Naive B cell (primary cell): Measurements from ENCODE around the gene CLTRN. TPM values are rescaled to one million over a fixed set of nuclear protein-coding genes. Genes with fewer than 3 reads are reported as not detected.
"Not testable (repeated sequence)": the region's sequence is repeated elsewhere in the genome, so short reads cannot be mapped to it uniquely, and the experiment has no call there.

Experiments
- ATAC-seq, 2 donors: fragments of 150-1000 bp; cut with Tn5 transposase; 2 replicates each; pipeline ENCODE4 v1.10.0; 2021; ENCODE audit warnings: low read depth in 2 of 2, mild to moderate bottlenecking in 2 of 2, moderate library complexity in 2 of 2
- DNase-seq: peaks from one replicate; pipeline ENCODE4 v3.0.0; 2022
- H3K27ac Mint-ChIP-seq, 6 donors: one replicate each; pipeline ENCODE4 v1.8.0; 2020 to 2022; ENCODE audit warnings: mild to moderate bottlenecking in 6 of 6, mixed read lengths in 6 of 6, moderate library complexity in 5 of 6, inconsistent platforms in 2 of 6
- H3K27me3 Mint-ChIP-seq, 3 donors: one replicate each; pipeline ENCODE4 v1.8.0; 2021 to 2022; ENCODE audit warnings: mixed read lengths in 3 of 3, mild to moderate bottlenecking in 1 of 3
- H3K36me3 Mint-ChIP-seq, 2 donors: one replicate each; pipeline ENCODE4 v1.8.0; 2020 to 2022; ENCODE audit warnings: mixed read lengths in 2 of 2, inconsistent platforms in 1 of 2, mild to moderate bottlenecking in 1 of 2
- H3K4me1 Mint-ChIP-seq, 3 donors: one replicate each; pipeline ENCODE4 v1.8.0; 2020 to 2022; ENCODE audit warnings: mixed read lengths in 3 of 3, inconsistent platforms in 1 of 3, mild to moderate bottlenecking in 1 of 3, moderate library complexity in 1 of 3
- H3K4me3 Mint-ChIP-seq, 8 donors: one replicate each; pipeline ENCODE4 v1.8.0; 2020 to 2022; ENCODE audit warnings: mild to moderate bottlenecking in 8 of 8, mixed read lengths in 8 of 8, moderate library complexity in 8 of 8, inconsistent platforms in 2 of 8
- H3K9me3 Mint-ChIP-seq, 7 donors: one replicate each; pipeline ENCODE4 v1.8.0; 2020 to 2022; ENCODE audit warnings: mixed read lengths in 7 of 7, mild to moderate bottlenecking in 5 of 7, inconsistent platforms in 2 of 7, moderate library complexity in 1 of 7
- polyA plus RNA-seq, 6 donors: library from polyadenylated mRNA; unstranded; fragments of 300-500 nt; fragmentation: Illumina TruSeq; gene quantifications; one replicate each; pipeline ENCODE4 v1.2.3, GENCODE V29; 2021; ENCODE audit warnings: low read depth in 6 of 6

Gene CLTRN
- polyA plus RNA-seq, 6 donors from 2014 or later = 0.28 to 0.44 (median 0.36) TPM; not detected in 3

DNA sequence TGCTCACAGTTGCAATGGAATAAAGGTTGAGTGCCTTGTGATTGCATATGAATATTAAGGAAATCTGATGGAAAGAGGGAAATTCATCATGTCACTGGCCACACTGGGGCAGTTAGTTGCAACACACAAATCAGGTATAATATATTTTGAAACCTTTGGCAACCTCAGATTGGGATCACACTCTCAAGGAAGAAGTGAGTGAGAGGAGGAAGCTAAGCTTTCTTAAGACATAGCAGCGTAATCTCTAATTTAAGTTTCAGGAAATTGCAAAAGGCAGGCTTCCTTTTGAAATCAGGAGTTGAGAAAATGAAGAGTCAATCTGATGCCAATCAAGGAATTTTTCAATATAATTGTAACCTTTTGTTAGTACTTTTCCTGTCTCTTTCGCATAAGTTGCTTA lies 12.3 kb upstream of the CLTRN start:
- peaks cover 4 to 5% of the 10 kb centered on the region in 2 donors for H3K36me3 Mint-ChIP-seq

DNA sequence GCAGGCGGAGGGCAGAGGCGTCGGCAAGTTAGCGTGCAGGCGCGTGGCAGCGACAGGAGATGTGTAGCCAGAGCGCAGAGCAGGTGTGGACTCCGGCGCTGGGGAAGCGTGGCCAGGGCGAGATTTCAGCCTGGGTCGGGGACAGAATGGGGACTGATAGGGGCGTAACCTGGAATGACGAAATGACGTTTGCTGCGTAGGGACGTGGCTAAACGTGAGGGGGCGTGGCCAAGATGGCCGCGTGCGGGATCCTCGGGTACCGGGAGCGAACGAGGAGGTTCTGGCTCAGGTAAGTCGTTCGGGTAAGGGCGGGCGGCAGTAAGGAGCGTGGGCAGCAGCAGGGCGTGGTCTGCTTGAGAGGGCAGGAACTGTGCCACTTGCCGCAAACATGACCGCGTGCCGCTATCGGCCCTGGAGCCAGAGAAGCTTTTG lies 10.9 kb upstream of the CLTRN start:
- Mint-ChIP-seq H3K27me3 (peaks cover 0 to 10% (median 0%) of the 10 kb centered on the region in 3 donors), H3K4me3 (no peak overlapping the region), H3K9me3 (no peaks in the 10 kb centered on the region), H3K27ac (no peak overlapping the region), H3K4me1 (peaks cover 4 to 14% (median 8%) of the 10 kb centered on the region in 3 donors), H3K36me3 (peaks cover 4 to 5% of the 10 kb centered on the region in 2 donors)
- ATAC-seq (peak; percentile 62 to 63), DNase-seq (no peak)

More for the DNA sequence above, 12.3 kb upstream of the CLTRN start:
- Mint-ChIP-seq H3K4me1 (peaks cover 6 to 18% (median 14%) of the 10 kb centered on the region in 3 donors), H3K9me3 (no peaks in the 10 kb centered on the region), H3K27ac (peak overlapping the region in 3 of 6 donors; percentile 42 to 70 (median 69)), H3K4me3 (peak overlapping the region in 1 of 8 donors; percentile 62), H3K27me3 (no peaks in the 10 kb centered on the region)
- DNase-seq (no peak), ATAC-seq (no peak)

DNA sequence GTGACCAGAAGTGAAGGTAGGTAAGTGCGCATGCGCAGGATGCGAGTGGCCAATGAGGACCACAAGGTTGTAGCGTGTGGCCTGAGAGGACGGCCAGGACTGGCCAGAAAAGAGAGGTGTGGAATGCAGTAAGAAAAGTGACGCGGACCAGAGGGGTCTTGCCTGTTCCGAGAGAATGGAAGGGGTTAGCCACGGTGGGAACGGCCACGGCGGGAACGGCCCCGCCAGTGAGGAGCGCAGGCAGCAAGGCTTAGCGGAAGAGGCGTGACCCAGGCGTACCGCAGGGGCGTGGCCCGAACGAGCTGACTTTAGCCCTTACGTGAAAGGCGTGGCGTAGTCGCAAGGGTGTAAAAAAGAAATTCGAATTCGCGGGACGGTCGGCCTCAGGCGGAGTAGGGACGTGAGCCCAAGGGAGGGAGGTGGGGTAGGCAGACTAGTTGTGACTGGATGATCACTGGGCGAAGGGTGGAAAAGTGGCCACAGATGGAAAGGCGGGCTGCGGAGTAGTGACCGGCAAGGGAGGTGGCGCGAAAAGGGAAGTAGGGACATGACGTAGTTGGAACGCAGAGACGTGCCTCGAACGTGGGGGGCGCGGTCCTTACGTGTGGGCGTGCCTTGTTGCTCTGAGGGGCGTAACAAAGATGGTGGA lies 10.4 kb upstream of the CLTRN start:
- peaks cover 0 to 14% (median 0%) of the 10 kb centered on the region in 3 donors for H3K27me3 Mint-ChIP-seq
- DNase-seq (peak; percentile 97), ATAC-seq (peak; percentile 78 to 81)
- H3K27ac Mint-ChIP-seq = no peak overlapping the region
- no peaks in the 10 kb centered on the region for H3K9me3 Mint-ChIP-seq
- H3K36me3 Mint-ChIP-seq = peaks cover 4 to 5% of the 10 kb centered on the region in 2 donors
- peaks cover 0 to 11% (median 3%) of the 10 kb centered on the region in 3 donors for H3K4me1 Mint-ChIP-seq
- no peak overlapping the region for H3K4me3 Mint-ChIP-seq

DNA sequence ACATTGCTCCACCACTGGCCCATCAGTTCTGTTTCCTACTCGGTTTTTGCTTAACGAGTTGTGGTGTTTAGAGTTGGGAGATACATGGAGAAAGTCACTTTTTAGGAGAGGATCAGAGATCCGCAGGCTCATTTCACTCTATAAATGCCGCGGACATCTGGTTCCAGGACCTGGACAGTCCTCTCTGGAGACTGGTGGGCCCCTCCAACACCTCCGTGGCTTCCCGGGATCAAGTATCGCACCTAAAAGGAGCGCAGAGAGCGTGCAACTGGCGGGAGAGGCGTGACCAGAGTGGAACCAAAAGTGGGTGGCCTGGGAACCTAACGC lies 9.9 kb upstream of the CLTRN start:
- no peak for ATAC-seq
- peaks cover 0 to 11% (median 2%) of the 10 kb centered on the region in 3 donors for H3K4me1 Mint-ChIP-seq
- peaks cover 4 to 5% of the 10 kb centered on the region in 2 donors for H3K36me3 Mint-ChIP-seq
- no peaks in the 10 kb centered on the region for H3K9me3 Mint-ChIP-seq
- H3K4me3 Mint-ChIP-seq = no peak overlapping the region
- no peak overlapping the region for H3K27ac Mint-ChIP-seq
- peaks cover 0 to 14% (median 0%) of the 10 kb centered on the region in 3 donors for H3K27me3 Mint-ChIP-seq
- DNase-seq = no peak

DNA sequence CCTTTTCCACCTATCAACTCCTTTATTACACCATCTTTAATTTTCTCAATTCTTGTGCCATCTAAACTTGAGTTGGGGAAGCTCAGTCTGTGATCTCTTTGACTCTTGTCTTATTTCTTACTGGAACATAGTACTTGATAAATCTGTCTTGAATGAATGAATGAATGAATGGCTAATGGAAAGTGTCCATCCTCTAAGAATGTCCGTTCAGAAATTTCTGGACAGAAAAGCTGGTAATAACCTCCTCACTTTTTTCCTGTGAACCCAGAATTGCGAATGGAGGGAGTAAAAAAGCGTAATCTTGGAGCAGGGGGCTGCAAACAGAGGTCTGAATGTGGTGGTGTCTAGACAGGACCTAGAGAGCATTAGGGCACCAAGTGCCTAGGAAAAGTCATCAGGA lies 9.4 kb upstream of the CLTRN start:
- ATAC-seq (no peak), DNase-seq (no peak)
- Mint-ChIP-seq H3K27me3 (peaks cover 0 to 14% (median 0%) of the 10 kb centered on the region in 3 donors), H3K4me1 (peaks cover 0 to 11% (median 2%) of the 10 kb centered on the region in 3 donors), H3K27ac (peak overlapping the region in 1 of 6 donors; percentile 89), H3K36me3 (peaks cover 4 to 5% of the 10 kb centered on the region in 2 donors), H3K9me3 (no peaks in the 10 kb centered on the region), H3K4me3 (no peak overlapping the region)

DNA sequence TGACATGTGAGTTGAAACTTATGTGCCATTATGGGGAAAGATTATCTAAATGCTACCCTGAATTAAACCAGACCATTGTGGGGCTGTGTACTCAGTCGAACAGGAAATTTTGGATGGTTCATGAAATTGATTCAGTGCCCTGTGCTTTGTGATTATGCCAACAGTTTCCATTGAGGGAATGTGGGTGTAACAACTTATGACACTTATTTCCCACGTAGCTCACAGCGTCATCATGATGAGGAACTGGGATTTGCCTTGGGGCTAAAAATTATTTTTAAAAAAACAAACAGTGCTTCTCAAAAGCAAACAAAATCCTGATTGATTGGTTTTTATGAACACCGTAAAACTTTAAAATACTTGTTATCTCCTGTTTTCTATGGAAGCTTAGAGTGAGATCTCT lies 8.3 kb upstream of the CLTRN start:
- ATAC-seq (no peak), DNase-seq (no peak)
- Mint-ChIP-seq H3K9me3 (no peaks in the 10 kb centered on the region), H3K4me3 (no peak overlapping the region), H3K4me1 (peaks cover 0 to 7% (median 2%) of the 10 kb centered on the region in 3 donors), H3K27ac (no peak overlapping the region), H3K27me3 (peaks cover 0 to 14% (median 0%) of the 10 kb centered on the region in 3 donors), H3K36me3 (peaks cover 0 to under 1% of the 10 kb centered on the region in 2 donors)

DNA sequence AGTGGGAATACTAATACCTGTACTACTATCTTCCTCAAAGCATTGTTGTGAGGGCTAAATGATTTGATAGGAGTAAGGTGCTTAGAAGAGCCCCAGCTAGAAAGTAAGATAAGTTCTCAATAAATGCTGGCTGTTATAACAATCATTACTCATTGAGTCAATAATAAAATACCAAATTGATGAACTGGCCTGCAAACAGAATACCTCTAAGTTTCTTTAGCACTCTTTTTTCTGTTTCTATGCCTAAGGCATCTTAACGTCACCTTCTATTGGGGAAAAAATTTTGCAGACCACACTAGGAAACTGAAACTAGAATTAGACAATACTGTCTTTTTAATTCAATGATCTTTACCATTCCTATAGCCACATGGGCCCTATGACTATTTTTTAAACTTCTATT lies 1.2 kb downstream of the CLTRN start:
- Mint-ChIP-seq H3K27me3 (peaks cover 6 to 56% (median 24%) of the 10 kb centered on the region in 3 donors), H3K4me3 (no peak overlapping the region), H3K36me3 (no peaks in the 10 kb centered on the region), H3K9me3 (peaks cover 0 to 4% (median 0%) of the 10 kb centered on the region in 7 donors), H3K27ac (no peak overlapping the region), H3K4me1 (no peaks in the 10 kb centered on the region)
- ATAC-seq = no peak
- DNase-seq = no peak

DNA sequence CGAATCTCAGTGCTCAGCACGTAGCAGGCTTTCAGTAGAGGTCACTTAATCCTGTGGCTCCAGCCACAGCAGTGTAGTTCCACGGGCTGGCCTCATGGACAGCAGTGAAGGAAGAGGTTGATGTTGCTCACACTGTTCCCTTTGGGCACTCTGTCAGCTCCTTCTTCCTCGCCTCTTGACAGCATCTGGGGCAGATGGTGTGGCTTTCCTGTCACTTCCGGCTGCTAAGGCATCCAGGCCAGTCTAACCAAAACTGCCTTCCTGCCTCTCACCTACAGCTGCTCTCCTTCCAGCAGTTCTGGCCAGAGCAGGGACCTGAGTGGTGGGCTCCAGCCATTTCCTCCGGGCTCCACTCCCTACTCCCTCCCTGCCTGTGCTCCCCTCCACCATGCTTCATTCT lies 9.8 kb downstream of the CLTRN start:
- ATAC-seq, H3K27ac Mint-ChIP-seq, H3K9me3 Mint-ChIP-seq, DNase-seq, H3K4me1 Mint-ChIP-seq, H3K4me3 Mint-ChIP-seq: not testable (repeated sequence)
- Mint-ChIP-seq H3K36me3 (peaks cover 0 to 11% of the 10 kb centered on the region in 2 donors), H3K27me3 (peaks cover 4 to 46% (median 15%) of the 10 kb centered on the region in 3 donors)

DNA sequence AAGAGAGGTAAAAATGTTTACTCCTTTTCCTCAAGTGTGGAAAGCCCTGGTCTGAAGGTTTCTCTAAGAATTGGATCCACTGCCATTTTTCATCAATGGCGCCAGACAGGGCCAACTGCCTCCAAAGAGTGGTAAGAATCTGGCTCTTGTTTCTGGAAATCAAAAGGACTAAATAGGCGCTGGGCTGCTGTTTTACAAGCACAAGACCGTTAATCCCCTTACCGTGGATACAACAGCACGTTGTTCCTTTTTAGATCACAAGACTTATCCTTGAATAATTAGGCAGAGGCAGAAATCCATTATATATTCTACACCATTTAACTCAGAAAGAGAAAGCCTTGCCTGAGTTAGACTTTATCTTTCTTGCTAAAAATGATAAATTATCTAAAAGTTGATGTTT lies 10.6 kb downstream of the CLTRN start:
- ATAC-seq (no peak), DNase-seq (no peak)
- peaks cover 4 to 42% (median 10%) of the 10 kb centered on the region in 3 donors for H3K27me3 Mint-ChIP-seq
- no peak overlapping the region for H3K4me3 Mint-ChIP-seq
- no peak overlapping the region for H3K27ac Mint-ChIP-seq
- H3K4me1 Mint-ChIP-seq = no peaks in the 10 kb centered on the region
- peaks cover 0 to 2% (median 0%) of the 10 kb centered on the region in 7 donors for H3K9me3 Mint-ChIP-seq
- peaks cover 0 to 11% of the 10 kb centered on the region in 2 donors for H3K36me3 Mint-ChIP-seq

DNA sequence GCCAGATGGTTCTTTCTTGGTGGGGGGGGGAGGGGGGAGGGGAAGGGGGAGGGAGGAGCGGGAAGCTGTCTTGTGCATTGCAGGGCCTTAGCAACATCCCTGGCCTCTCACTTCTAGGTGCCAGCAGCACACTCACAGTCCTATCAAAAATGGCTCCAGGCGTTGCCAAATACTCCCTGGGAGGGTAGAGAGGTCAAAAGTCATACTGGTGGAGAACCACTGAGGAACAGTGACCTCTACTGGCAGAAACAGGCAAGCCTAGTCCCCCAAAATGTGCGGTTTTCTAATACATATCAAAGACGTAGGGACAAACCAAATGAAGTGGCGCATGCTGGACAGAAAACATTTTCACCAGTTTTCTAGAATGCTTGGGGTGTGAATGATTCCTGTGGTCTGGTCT lies 17.1 kb downstream of the CLTRN start:
- H3K9me3 Mint-ChIP-seq, H3K4me1 Mint-ChIP-seq, DNase-seq, H3K27ac Mint-ChIP-seq, H3K36me3 Mint-ChIP-seq, H3K4me3 Mint-ChIP-seq: not testable (repeated sequence)
- ATAC-seq = peak in 1 of 2 donors; percentile 40
- H3K27me3 Mint-ChIP-seq = peaks cover 0 to 29% (median 3%) of the 10 kb centered on the region in 3 donors

DNA sequence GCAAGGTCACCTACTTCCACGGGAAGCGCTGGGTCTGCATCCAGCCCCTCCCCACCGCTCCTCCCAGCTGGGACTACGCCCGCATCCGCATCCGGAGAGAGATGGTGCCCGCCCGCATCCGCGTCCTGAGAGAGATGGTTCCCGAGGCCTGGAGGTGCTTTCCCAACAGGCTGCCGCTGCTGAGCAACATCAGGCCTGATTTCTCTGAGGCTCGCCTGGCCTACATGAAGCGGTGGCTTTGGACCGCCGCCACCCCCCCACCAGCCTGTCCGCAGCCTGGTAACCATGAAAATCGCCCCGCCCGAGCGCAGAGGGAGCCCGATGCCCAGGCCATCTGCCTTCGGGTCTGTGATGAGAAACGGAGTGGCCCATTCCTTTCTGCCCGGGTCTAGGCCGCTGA lies 18.1 kb downstream of the CLTRN start:
- Mint-ChIP-seq H3K9me3 (peaks cover 0 to 4% (median 0%) of the 10 kb centered on the region in 7 donors), H3K27me3 (peaks cover 0 to 29% (median 3%) of the 10 kb centered on the region in 3 donors), H3K36me3 (no peaks in the 10 kb centered on the region), H3K4me3 (no peak overlapping the region), H3K4me1 (no peaks in the 10 kb centered on the region), H3K27ac (no peak overlapping the region)
- DNase-seq (no peak), ATAC-seq (no peak)

DNA sequence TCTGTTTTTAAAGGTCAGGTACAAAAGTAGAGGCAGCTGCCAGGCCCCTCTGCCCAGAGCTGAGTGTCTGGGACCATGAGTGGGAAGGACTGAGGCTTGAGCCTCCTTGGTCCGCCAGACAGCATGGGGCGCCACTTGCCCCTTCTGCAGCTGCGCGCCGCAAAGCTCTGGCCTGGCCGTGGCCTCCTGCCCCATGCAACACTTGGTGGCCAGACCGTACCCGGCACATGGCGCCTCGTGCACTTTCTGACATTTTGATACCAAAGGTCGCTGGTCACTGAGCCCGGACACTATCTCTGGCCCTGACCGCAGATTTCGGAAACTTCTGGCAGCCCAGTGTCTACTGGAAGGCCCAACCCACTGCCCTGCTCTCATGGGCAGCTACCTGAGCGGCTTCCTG lies 18.6 kb downstream of the CLTRN start:
- ATAC-seq = no peak
- Mint-ChIP-seq H3K27me3 (peaks cover 0 to 30% (median 3%) of the 10 kb centered on the region in 3 donors), H3K4me3 (no peak overlapping the region), H3K9me3 (peaks cover 0 to 4% (median 0%) of the 10 kb centered on the region in 7 donors), H3K36me3 (no peaks in the 10 kb centered on the region), H3K27ac (no peak overlapping the region), H3K4me1 (no peaks in the 10 kb centered on the region)
- no peak for DNase-seq

DNA sequence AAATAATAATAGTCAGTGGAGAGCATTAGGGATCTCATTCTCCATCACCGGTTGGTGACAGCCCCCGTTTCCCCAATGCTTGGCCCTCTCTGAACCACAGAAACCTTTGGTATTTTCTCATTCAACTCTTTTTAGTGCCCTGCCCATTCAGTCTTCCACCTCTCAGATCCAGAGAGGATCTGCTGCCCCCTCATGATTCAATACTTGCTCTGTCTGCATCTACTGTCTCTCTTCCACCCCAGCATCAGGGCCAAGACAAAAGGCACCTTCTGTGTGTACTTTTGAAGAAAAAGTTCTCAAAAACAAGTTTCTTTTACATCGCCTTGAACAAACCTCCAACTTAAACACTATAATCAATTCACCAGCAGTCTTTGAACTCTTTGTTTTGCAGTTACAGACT lies 19.3 kb downstream of the CLTRN start:
- no peak overlapping the region for H3K4me3 Mint-ChIP-seq
- no peak overlapping the region for H3K27ac Mint-ChIP-seq

DNA sequence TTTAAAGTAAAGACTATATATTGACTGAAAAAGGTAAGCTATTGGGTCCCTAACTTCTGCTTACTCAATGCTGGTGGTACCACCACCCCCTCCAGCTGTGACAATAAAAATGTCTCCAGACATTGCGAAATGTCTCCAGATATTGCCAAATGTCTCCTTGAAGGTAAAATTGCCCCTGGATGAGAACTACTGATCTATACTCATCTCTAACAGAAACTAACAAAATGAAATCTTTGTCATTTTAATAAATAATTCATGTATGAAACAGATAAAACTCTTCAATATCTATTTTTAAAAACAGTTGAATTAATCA lies 20.1 kb downstream of the CLTRN start:
- H3K4me1 Mint-ChIP-seq = no peaks in the 10 kb centered on the region
- H3K9me3 Mint-ChIP-seq = peaks cover 0 to 4% (median 0%) of the 10 kb centered on the region in 7 donors
- peaks cover 0 to 34% (median 3%) of the 10 kb centered on the region in 3 donors for H3K27me3 Mint-ChIP-seq
- H3K4me3 Mint-ChIP-seq = no peak overlapping the region
- no peaks in the 10 kb centered on the region for H3K36me3 Mint-ChIP-seq
- ATAC-seq (no peak), DNase-seq (no peak)
- no peak overlapping the region for H3K27ac Mint-ChIP-seq

More for the DNA sequence above, 19.3 kb downstream of the CLTRN start:
- no peak for ATAC-seq
- DNase-seq = no peak
- Mint-ChIP-seq H3K9me3 (peaks cover 0 to 4% (median 0%) of the 10 kb centered on the region in 7 donors), H3K4me1 (no peaks in the 10 kb centered on the region), H3K27me3 (peaks cover 0 to 38% (median 3%) of the 10 kb centered on the region in 3 donors), H3K36me3 (no peaks in the 10 kb centered on the region)
